Psoas muscle (tissue), 8 donors: Measurements from ENCODE around the gene TASP1. TPM values are rescaled to one million over a fixed set of nuclear protein-coding genes. Genes with fewer than 3 reads are reported as not detected.

ENCODE experiments used
- ATAC-seq, 4 donors: fragments of 200-7000 bp; cut with Tn5 transposase; one replicate each; pipeline ENCODE4 v1.9.1; 2020; ENCODE audit warnings: moderate library complexity in 3 of 4, mild to moderate bottlenecking in 2 of 4
- DNase-seq, 2 donors: peaks; one replicate each; pipeline ENCODE4 v3.0.0-alpha.2; 2020
- H3K27ac ChIP-seq: fragments of 200-600 bp; one replicate; pipeline ENCODE4 v1.8.0; 2022
- H3K27me3 ChIP-seq, 3 donors: fragments of 200-600 bp in 1 of 3; one replicate each; pipeline versions ENCODE4 v1.6.1 to v1.8.0; 2013 to 2022; ENCODE audit warnings: low read length in 2 of 3, mild to moderate bottlenecking in 2 of 3, moderate library complexity in 1 of 3; ENCODE audit not compliant: insufficient read depth in 3 of 3
- H3K36me3 ChIP-seq, 2 donors: fragments of 200-600 bp in 1 of 2; one replicate each; pipeline versions ENCODE4 v1.6.1 to v1.8.0; 2013 to 2022; ENCODE audit warnings: low read depth in 1 of 2, mild to moderate bottlenecking in 1 of 2, moderate library complexity in 1 of 2; ENCODE audit not compliant: insufficient read depth in 1 of 2
- H3K4me1 ChIP-seq: fragments of 200-600 bp; one replicate; pipeline ENCODE4 v1.8.0; 2022
- H3K4me3 ChIP-seq: fragments of 200-600 bp; one replicate; pipeline ENCODE4 v1.8.0; 2022; ENCODE audit warnings: mild to moderate bottlenecking
- H3K9me3 ChIP-seq: fragments of 200-600 bp; one replicate; pipeline ENCODE4 v1.8.0; 2022
- WGBS, 3 donors: extraction: QIAGEN DNeasy Blood & Tissue Kit; methylation state at CpG; one replicate each; pipeline versions ENCODE4 v1.1.6 to v1.1.7; 2013; 5-methylcytosine and 5-hydroxymethylcytosine counted together
- intact Hi-C, 2 donors: fragments of 100-400 bp; cut with DNase I; formaldehyde crosslinking; loops; one replicate each; pipeline versions ENCODE4 v1.11.0 to v1.14.2; 2022
- polyA plus RNA-seq, 3 donors: library from polyadenylated mRNA; stranded (reverse); fragments of 200-250 nt; gene quantifications; one replicate each; pipeline ENCODE4 v1.2.3, GENCODE V29; 2013
- total RNA-seq, 4 donors: library from RNA; stranded (reverse); fragmentation: NEBNext Ultra II Directional in 2 of 4; extraction: Animal tissue kit (Norgen Biotek cat#: 25700) in 2 of 4; gene quantifications; one replicate each; pipeline versions ENCODE4 v1.2.1 to v1.2.4, GENCODE V29; 2021 to 2023
- TF ChIP-seq, protein P1 (sequence below): fragments of 200-600 bp; IDR thresholded peaks from one replicate; pipeline ENCODE4 v1.8.0; 2022; ENCODE audit warnings: antibody characterized with exemption
- donor health status: healthy with polysubstance abuse.
- donor health status: DM: no; HTN: no; CAD: no; lungs with moderate emphysema.
- donor health status: Bipolar disorder and iron deficiency.
- donor health status: healthy.
- donor health status: DM: yes; HTN: yes; CAD: no.
- donor health status: DM: no; HTN: no; CAD: no.
- donor health status: DM: no; HTN: no; CAD: no.
- donor health status: DM: yes; HTN: yes; CAD: no.

The TASP1 gene
- total and polyA plus RNA-seq, 7 donors = 1.8 to 4.8 (median 3.2) TPM

DNA sequence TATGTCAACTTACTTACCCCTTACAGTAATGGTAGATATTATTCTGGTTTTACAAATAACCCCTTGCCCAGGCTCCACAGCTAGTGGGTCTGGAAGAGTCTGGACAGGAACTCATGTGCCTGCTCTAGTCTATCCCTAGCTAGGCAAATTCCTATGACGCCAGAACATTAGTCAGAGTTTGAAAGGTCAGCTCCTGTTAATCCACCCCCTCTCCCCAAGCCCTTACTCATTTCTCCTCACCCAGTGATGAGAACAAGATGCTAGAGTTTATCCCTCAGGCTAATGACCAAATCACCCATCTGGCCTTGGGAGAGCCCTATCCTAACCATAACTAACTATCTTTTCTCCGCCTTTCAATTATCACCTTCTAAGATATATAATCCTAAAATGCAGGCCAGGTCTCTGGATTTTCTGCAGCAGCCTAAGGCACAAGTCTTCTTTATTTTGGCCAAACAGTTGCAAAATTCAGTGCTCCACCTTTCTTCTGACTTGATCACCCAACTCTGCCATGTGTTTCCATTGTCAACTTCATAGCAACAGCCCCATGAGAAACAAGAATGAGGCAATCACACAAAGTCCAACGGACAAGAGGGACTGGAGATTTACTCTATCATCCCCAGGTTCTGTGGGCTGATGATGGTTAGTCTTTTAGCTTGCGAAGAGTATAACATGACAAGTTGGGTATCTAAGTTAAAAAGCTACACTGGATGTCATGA, 113.3 kb downstream of the TASP1 start:
- TF ChIP-seq, protein P1, sequence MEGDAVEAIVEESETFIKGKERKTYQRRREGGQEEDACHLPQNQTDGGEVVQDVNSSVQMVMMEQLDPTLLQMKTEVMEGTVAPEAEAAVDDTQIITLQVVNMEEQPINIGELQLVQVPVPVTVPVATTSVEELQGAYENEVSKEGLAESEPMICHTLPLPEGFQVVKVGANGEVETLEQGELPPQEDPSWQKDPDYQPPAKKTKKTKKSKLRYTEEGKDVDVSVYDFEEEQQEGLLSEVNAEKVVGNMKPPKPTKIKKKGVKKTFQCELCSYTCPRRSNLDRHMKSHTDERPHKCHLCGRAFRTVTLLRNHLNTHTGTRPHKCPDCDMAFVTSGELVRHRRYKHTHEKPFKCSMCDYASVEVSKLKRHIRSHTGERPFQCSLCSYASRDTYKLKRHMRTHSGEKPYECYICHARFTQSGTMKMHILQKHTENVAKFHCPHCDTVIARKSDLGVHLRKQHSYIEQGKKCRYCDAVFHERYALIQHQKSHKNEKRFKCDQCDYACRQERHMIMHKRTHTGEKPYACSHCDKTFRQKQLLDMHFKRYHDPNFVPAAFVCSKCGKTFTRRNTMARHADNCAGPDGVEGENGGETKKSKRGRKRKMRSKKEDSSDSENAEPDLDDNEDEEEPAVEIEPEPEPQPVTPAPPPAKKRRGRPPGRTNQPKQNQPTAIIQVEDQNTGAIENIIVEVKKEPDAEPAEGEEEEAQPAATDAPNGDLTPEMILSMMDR = no peak
- Histone ChIP-seq H3K36me3 (peaks cover 2 to 15% of the 10 kb centered on the region in 2 donors), H3K27ac (no peak overlapping the region), H3K4me1 (no peaks in the 10 kb centered on the region), H3K27me3 (no peaks in the 10 kb centered on the region), H3K4me3 (no peak overlapping the region), H3K9me3 (no peaks in the 10 kb centered on the region)
- DNase-seq (no peak), ATAC-seq (peak in 1 of 4 donors; percentile 50)
- intact Hi-C loops = no loop called here
- 76 to 90% (median 78%) methylated on average over 4 of the region's 4 CpGs for WGBS, 3 donors

DNA sequence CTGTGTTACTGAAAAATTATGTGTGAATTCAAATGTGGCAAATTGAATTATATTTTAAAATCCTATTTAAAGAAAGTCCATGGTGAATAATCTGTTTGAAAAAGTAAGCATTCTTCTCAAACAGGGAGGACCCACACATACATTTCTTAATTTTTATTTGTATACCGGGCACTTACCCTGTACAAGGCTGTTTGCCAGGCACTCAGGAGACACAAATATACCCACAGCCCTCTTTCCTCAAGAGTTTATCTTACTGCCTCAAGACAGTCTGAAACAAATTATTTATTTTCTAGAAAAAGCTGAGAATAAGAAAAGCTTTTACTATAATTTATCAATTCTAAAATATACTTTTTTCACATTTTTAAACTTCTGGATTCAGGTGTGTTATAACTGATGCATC, 114.4 kb downstream of the TASP1 start:
- peaks cover 2 to 15% of the 10 kb centered on the region in 2 donors for H3K36me3 ChIP-seq
- TF ChIP-seq, protein P1 = no peak
- ATAC-seq (no peak), DNase-seq (no peak)
- intact Hi-C loops = no loop called here
- WGBS, 3 donors = 91 to 96% (median 91%) methylated on average over 1 of the region's 1 CpG
- no peak overlapping the region for H3K27ac ChIP-seq
- H3K27me3 ChIP-seq = no peaks in the 10 kb centered on the region
- no peaks in the 10 kb centered on the region for H3K4me1 ChIP-seq
- no peak overlapping the region for H3K4me3 ChIP-seq
- no peaks in the 10 kb centered on the region for H3K9me3 ChIP-seq

DNA sequence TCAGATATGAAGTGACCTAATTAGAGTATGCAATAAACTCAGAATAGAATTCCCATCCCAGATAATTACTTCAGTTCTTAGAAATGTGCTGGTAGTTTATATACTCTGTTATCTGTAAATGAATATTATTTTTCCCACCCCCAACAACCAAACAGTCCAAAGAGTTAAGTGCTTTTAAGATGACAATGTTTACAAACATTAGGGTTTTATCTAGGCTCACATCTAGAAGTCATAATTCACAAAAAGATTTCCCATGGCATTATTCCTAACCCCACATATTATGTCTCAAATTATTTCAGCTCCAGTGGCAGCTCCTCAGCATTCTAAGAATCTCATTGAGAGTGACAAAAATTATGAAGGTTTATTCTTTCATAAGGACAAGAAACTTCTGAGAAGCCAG, 120.9 kb downstream of the TASP1 start:
- no peaks in the 10 kb centered on the region for H3K27me3 ChIP-seq

DNA sequence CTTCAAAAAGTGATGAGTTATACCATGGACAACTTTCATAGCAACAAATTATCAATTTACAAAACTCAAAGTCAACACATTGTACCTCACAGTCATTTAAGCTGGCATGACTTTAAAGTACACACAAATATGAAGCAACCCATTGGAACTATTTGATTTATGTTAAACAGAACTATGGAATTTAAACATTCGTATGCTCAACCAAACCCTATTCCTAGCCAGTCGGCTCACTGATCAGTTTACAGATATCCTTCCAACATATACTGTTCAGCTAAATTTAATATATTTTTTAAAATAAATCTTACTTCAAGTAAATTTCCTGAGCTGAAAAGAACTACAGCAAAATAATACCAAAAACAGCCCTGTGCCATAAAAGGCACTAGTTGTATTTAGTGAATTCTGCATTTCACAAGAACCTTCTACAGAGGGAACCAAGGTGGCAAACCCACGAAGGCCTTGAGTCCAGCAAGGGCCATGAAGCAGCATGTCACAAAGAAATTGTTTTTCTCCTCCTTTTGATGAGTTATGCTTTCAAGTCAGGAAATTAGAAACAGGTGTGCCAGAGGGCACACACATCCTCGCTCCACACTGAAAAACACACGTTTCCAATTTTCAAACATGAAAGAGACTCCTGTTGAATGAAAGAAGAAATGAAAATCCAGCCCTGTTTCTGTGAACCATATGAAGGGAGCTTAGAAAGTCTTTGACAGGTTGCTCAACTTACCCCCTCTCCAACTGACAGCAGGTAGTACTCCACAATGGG, 122.8 kb downstream of the TASP1 start:
- DNase-seq = no peak
- TF ChIP-seq, protein P1 = no peak
- no peaks in the 10 kb centered on the region for H3K27me3 ChIP-seq
- H3K36me3 ChIP-seq = peaks cover 0 to 4% of the 10 kb centered on the region in 2 donors
- ATAC-seq = no peak
- no peak overlapping the region for H3K4me3 ChIP-seq
- H3K4me1 ChIP-seq = no peaks in the 10 kb centered on the region
- H3K9me3 ChIP-seq = peaks cover 3% of the 10 kb centered on the region
- no peak overlapping the region for H3K27ac ChIP-seq
- WGBS, 3 donors = 78 to 80% (median 79%) methylated on average over 5 of the region's 5 CpGs
- intact Hi-C loops = no loop called here

More for the DNA sequence above, 120.9 kb downstream of the TASP1 start:
- intact Hi-C loops = no loop called here
- no peaks in the 10 kb centered on the region for H3K4me1 ChIP-seq
- TF ChIP-seq, protein P1 = no peak
- H3K4me3 ChIP-seq = no peak overlapping the region
- H3K9me3 ChIP-seq = peaks cover 3% of the 10 kb centered on the region
- no peak for DNase-seq
- peaks cover 2 to 4% of the 10 kb centered on the region in 2 donors for H3K36me3 ChIP-seq
- H3K27ac ChIP-seq = no peak overlapping the region
- ATAC-seq = no peak
